Uterus (tissue), 2 donors: ENCODE measurements around the gene DDIT3.

Experiments used
- CTCF ChIP-seq, 4 experiments: fragments of 200-600 bp in 2 of 4; fragments of 450-650 bp in 2 of 4; sonication (generic) in 2 of 4; IDR thresholded peaks; one replicate each; pipeline ENCODE4 v1.5.1; 2016 to 2019; ENCODE audit warnings: antibody characterized with exemption in 4 of 4, mild to moderate bottlenecking in 2 of 4, moderate library complexity in 1 of 4
- POLR2A ChIP-seq, 2 donors: fragments of 450-650 bp; IDR thresholded peaks; one replicate each; pipeline ENCODE4 v1.6.1; 2016; ENCODE audit warnings: antibody characterized with exemption in 2 of 2, mild to moderate bottlenecking in 1 of 2, moderate library complexity in 1 of 2

- TF ChIP-seq CTCF (IDR thresholded peaks at IDR 0.05) (no peak), POLR2A (IDR thresholded peaks at IDR 0.05) (no peak)
Measured at GRCh38 chr12:57560516-57560915, 40.2 kb upstream of the DDIT3 start.
